HG03097 (cell line): ENCODE data around the gene TFRC.
A peak's percentile ranks its signal among the peaks of the same experiment; 100 is the strongest.
"Not testable (repeated sequence)": the region's sequence is repeated elsewhere in the genome, so short reads cannot be mapped to it uniquely, and the experiment has no call there.

Source experiments
- ATAC-seq: cut with Tn5 transposase; IDR thresholded peaks from one replicate; pipeline ENCODE4 v1.9.1; 2021; ENCODE audit not compliant: unreplicated experiment, low FRiP score

The TFRC gene

GRCh38 chr3:196081834-196082618, at the start of gene TFRC:
TFRC (minus strand) TSS chr3:196082090; CDS start chr3:196077099, 4,991 bp downstream.
- ATAC-seq, result peak; percentile 82

GRCh38 chr3:196128172-196128843, 46.4 kb upstream of the TFRC start:
- no peak for ATAC-seq

GRCh38 chr3:196127308-196128040, 45.6 kb upstream of the TFRC start:
- no peak for ATAC-seq

- ATAC-seq, result no peak
Measured at GRCh38 chr3:196124608-196125007, 42.7 kb upstream of the TFRC start.

GRCh38 chr3:196122688-196123046, 40.8 kb upstream of the TFRC start:
- no peak for ATAC-seq

- ATAC-seq, result no peak
Measured at GRCh38 chr3:196122021-196122687, 40.3 kb upstream of the TFRC start.

- no peak for ATAC-seq
Measured at GRCh38 chr3:196121066-196121465, 39.2 kb upstream of the TFRC start.

GRCh38 chr3:196120291-196120951, 38.5 kb upstream of the TFRC start:
- no peak for ATAC-seq

- ATAC-seq, result no peak
Measured at GRCh38 chr3:196117809-196118208, 35.9 kb upstream of the TFRC start.

- peak; percentile 61 for ATAC-seq
Measured at GRCh38 chr3:196115678-196116083, 33.8 kb upstream of the TFRC start.

GRCh38 chr3:196111939-196112386, 30.1 kb upstream of the TFRC start:
- no peak for ATAC-seq

- no peak for ATAC-seq
Measured at GRCh38 chr3:196108075-196108743, 26.3 kb upstream of the TFRC start.

GRCh38 chr3:196104707-196105106, 22.8 kb upstream of the TFRC start:
- ATAC-seq, result not testable (repeated sequence)

GRCh38 chr3:196098365-196098980, 16.6 kb upstream of the TFRC start:
- not testable (repeated sequence) for ATAC-seq

- ATAC-seq, result no peak
Measured at GRCh38 chr3:196097373-196098154, 15.7 kb upstream of the TFRC start.

GRCh38 chr3:196096382-196096953, 14.6 kb upstream of the TFRC start:
- ATAC-seq, result peak; percentile 69

GRCh38 chr3:196093317-196094111, 11.6 kb upstream of the TFRC start:
- no peak for ATAC-seq
